Measurements from ENCODE around the gene ARHGAP10.

ARHGAP10 gene

DNA sequence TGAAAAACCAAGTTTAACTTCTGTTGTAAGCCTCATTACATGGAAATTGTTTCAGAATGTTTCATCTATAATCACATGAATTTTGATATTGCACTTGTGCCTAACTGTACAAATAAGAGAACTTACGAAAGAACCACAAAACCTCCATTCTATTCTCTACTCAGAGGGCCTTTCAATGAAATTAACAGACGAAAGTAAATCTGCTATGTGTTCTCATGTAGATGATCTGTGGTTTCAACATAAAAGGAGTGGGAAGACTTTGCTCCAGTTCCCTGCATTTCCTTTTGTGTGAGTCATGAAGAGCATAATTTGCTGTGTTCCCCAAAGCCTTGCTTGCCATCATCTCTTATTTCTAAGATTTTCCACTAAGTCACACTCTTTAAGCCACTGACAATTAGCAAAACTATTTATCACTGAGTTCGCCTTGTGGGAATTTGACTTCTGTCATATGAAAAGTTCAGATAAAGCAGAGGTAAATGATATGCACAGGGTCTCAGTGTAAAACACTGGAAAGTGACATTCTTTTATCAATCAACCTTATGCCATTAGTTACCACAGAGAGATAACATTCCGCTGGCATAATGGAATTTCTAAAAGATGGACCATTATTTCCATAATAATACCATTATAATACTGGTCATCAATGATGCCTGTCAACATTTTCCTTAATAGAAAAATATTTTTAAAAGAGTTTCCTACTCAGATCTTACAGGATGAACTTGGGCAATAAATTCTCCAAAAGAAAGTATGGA lies 380.5 kb downstream of the ARHGAP10 start:
- no peak for DNase-seq

- DNase-seq: no peak
Measured at GRCh38 chr4:148114436-148114835, 382.5 kb downstream of the ARHGAP10 start.

GRCh38 chr4:148116264-148116663 lies 384.4 kb downstream of the ARHGAP10 start:
- no peak for DNase-seq

DNA sequence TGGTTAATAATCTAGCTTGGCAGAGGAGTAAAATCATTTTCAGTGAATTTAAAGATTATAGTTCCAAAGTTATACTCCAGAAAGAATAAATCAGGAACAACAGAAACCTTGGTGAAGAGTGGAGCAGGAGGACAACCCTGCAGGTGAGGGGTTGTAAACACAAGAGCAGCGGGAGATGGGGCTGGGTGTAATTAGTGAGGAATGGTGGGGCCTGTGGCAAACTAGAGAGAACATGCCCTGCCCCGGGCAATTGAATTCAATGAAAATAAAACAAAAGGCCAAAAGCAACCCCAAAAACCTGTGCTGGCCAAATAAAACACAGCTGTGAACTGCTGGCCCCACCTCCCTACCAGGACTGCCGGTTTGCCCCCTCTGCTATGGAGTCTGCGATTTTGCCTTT lies 385.1 kb downstream of the ARHGAP10 start:
- no peak for DNase-seq

GRCh38 chr4:148118179-148118578 lies 386.3 kb downstream of the ARHGAP10 start:
- no peak for DNase-seq

- DNase-seq: no peak
Measured at GRCh38 chr4:148118633-148119032, 386.7 kb downstream of the ARHGAP10 start.

- no peak for DNase-seq
Measured at GRCh38 chr4:148120216-148120615, 388.3 kb downstream of the ARHGAP10 start.
